GM12874 (cell line): Measurements from ENCODE around the gene ZNF407.

Experiments used
- CTCF ChIP-seq: IDR thresholded peaks from 2 replicates; pipeline ENCODE4 v1.5.1; 2011; ENCODE audit warnings: low read depth, mild to moderate bottlenecking, control low read depth, low read length, moderate library complexity; ENCODE audit not compliant: insufficient read depth

The ZNF407 gene

GRCh38 chr18:74976331-74976909 lies 378.8 kb downstream of the ZNF407 start:
- no peak for TF ChIP-seq CTCF

- no peak for TF ChIP-seq CTCF
Observed at GRCh38 chr18:74977041-74977440, 379.4 kb downstream of the ZNF407 start.

- TF ChIP-seq CTCF = no peak
Observed at GRCh38 chr18:74980669-74981068, 383.0 kb downstream of the ZNF407 start.

GRCh38 chr18:74981476-74981875 lies 383.8 kb downstream of the ZNF407 start:
- no peak for TF ChIP-seq CTCF

- no peak for TF ChIP-seq CTCF
Observed at GRCh38 chr18:74982946-74983635, 385.4 kb downstream of the ZNF407 start.

GRCh38 chr18:74989134-74989533 lies 391.5 kb downstream of the ZNF407 start:
- TF ChIP-seq CTCF = no peak

GRCh38 chr18:74990563-74991081 lies 393.0 kb downstream of the ZNF407 start:
- TF ChIP-seq CTCF = no peak
